HG02884 (cell line): ENCODE results near the gene CCDC77.

Source experiments
- ATAC-seq: cut with Tn5 transposase; IDR thresholded peaks from one replicate; pipeline ENCODE4 v1.9.1; 2021; ENCODE audit warnings: mild to moderate bottlenecking, moderate library complexity; ENCODE audit not compliant: unreplicated experiment

Gene CCDC77

GRCh38 chr12:450438-450837 lies 49.0 kb downstream of the CCDC77 start:
- ATAC-seq: no peak

- no peak for ATAC-seq
These were observed 51.3 kb downstream of the CCDC77 start for GRCh38 chr12:452667-453210.

GRCh38 chr12:454833-455232 lies 53.4 kb downstream of the CCDC77 start:
- no peak for ATAC-seq

GRCh38 chr12:455821-456220 lies 54.4 kb downstream of the CCDC77 start:
- no peak for ATAC-seq

- ATAC-seq: no peak
These were observed 56.2 kb downstream of the CCDC77 start for GRCh38 chr12:457676-458075.

GRCh38 chr12:459050-459429 lies 57.6 kb downstream of the CCDC77 start:
- ATAC-seq: no peak

- ATAC-seq: no peak
These were observed 58.2 kb downstream of the CCDC77 start, which contains the start of gene B4GALNT3 for GRCh38 chr12:459430-460258. Gene B4GALNT3 (plus strand): TSS chr12:459939. CDS start chr12:460377, 438 bp downstream.

GRCh38 chr12:460261-461230 lies 59.1 kb downstream of the CCDC77 start:
- no peak for ATAC-seq

GRCh38 chr12:461425-461824 lies 60.0 kb downstream of the CCDC77 start:
- no peak for ATAC-seq

- no peak for ATAC-seq
These were observed 61.7 kb downstream of the CCDC77 start for GRCh38 chr12:462936-463705.

GRCh38 chr12:464484-465267 lies 63.2 kb downstream of the CCDC77 start:
- ATAC-seq: no peak

GRCh38 chr12:466039-466438 lies 64.6 kb downstream of the CCDC77 start:
- ATAC-seq: no peak

- no peak for ATAC-seq
These were observed 65.3 kb downstream of the CCDC77 start for GRCh38 chr12:466762-467161.

GRCh38 chr12:467591-467990 lies 66.1 kb downstream of the CCDC77 start:
- ATAC-seq: no peak

- no peak for ATAC-seq
These were observed 67.4 kb downstream of the CCDC77 start for GRCh38 chr12:468671-469389.

GRCh38 chr12:470133-470532 lies 68.7 kb downstream of the CCDC77 start:
- no peak for ATAC-seq

GRCh38 chr12:473198-473597 lies 71.8 kb downstream of the CCDC77 start:
- no peak for ATAC-seq

GRCh38 chr12:473863-474577 lies 72.6 kb downstream of the CCDC77 start:
- no peak for ATAC-seq

- no peak for ATAC-seq
These were observed 73.8 kb downstream of the CCDC77 start for GRCh38 chr12:475286-475685.
